Islet precursor cell (in vitro differentiated cells): Measurements from ENCODE around the gene SCAPER.
"Not testable (repeated sequence)": the region's sequence is repeated elsewhere in the genome, so short reads cannot be mapped to it uniquely, and the experiment has no call there.

Source experiments
- DNase-seq: peaks from one replicate; pipeline ENCODE4 v3.0.0-alpha.2; 2018

SCAPER gene

GRCh38 chr15:76846782-76847181, 58.4 kb downstream of the SCAPER start:
- DNase-seq: no peak

- no peak for DNase-seq
These were observed 61.0 kb downstream of the SCAPER start for GRCh38 chr15:76844096-76844495.

- no peak for DNase-seq
These were observed 61.9 kb downstream of the SCAPER start for GRCh38 chr15:76843269-76843668.

- no peak for DNase-seq
These were observed 64.2 kb downstream of the SCAPER start for GRCh38 chr15:76840830-76841460.

- no peak for DNase-seq
These were observed 66.0 kb downstream of the SCAPER start for GRCh38 chr15:76839173-76839572.

- no peak for DNase-seq
These were observed 67.7 kb downstream of the SCAPER start for GRCh38 chr15:76837474-76837873.

GRCh38 chr15:76829939-76830338, 75.2 kb downstream of the SCAPER start:
- DNase-seq: no peak

GRCh38 chr15:76823890-76824289, 81.2 kb downstream of the SCAPER start:
- no peak for DNase-seq

GRCh38 chr15:76823303-76823702, 81.8 kb downstream of the SCAPER start:
- no peak for DNase-seq

GRCh38 chr15:76818926-76819325, 86.2 kb downstream of the SCAPER start:
- not testable (repeated sequence) for DNase-seq

GRCh38 chr15:76815421-76815820, 89.7 kb downstream of the SCAPER start:
- no peak for DNase-seq

- no peak for DNase-seq
These were observed 92.8 kb downstream of the SCAPER start for GRCh38 chr15:76812381-76812780.

- no peak for DNase-seq
These were observed 95.6 kb downstream of the SCAPER start for GRCh38 chr15:76809412-76810103.

GRCh38 chr15:76803049-76803571, 102.0 kb downstream of the SCAPER start:
- DNase-seq: no peak

- no peak for DNase-seq
These were observed 102.7 kb downstream of the SCAPER start for GRCh38 chr15:76802411-76802810.

- DNase-seq: peak; percentile 62
These were observed 105.4 kb downstream of the SCAPER start for GRCh38 chr15:76799760-76800159.

- DNase-seq: no peak
These were observed 109.9 kb downstream of the SCAPER start for GRCh38 chr15:76795217-76795616.

- DNase-seq: no peak
These were observed 112.0 kb downstream of the SCAPER start for GRCh38 chr15:76793162-76793561.

GRCh38 chr15:76791511-76791910, 113.6 kb downstream of the SCAPER start:
- DNase-seq: no peak

- no peak for DNase-seq
These were observed 117.9 kb downstream of the SCAPER start for GRCh38 chr15:76787273-76787672.

GRCh38 chr15:76776969-76777368, 128.2 kb downstream of the SCAPER start:
- no peak for DNase-seq

GRCh38 chr15:76776480-76776879, 128.7 kb downstream of the SCAPER start:
- DNase-seq: no peak

- DNase-seq: no peak
These were observed 131.9 kb downstream of the SCAPER start for GRCh38 chr15:76773234-76773633.

GRCh38 chr15:76772776-76773175, 132.4 kb downstream of the SCAPER start:
- DNase-seq: no peak

- DNase-seq: no peak
These were observed 141.1 kb downstream of the SCAPER start for GRCh38 chr15:76764004-76764403.
